Spinal cord (tissue), 10 donors: ENCODE measurements around the gene THBS1. TPM values are rescaled to one million over a fixed set of nuclear protein-coding genes. Genes with fewer than 3 reads are reported as not detected.

Source experiments
- DNase-seq, 6 donors: peaks; one replicate each; pipeline versions ENCODE4 v3.0.0 to v3.0.0-alpha.2; 2013 to 2015; ENCODE audit warnings: low spot score in 6 of 6, low read depth in 4 of 6
- H3K27ac ChIP-seq: one replicate; pipeline ENCODE4 v1.5.1; 2013; ENCODE audit warnings: low read depth, low read length, control low read depth
- H3K27me3 ChIP-seq: one replicate; pipeline ENCODE4 v1.6.1; 2013; ENCODE audit warnings: low read length; ENCODE audit not compliant: control insufficient read depth, insufficient read depth
- H3K36me3 ChIP-seq: one replicate; pipeline ENCODE4 v1.6.1; 2013; ENCODE audit warnings: low read length; ENCODE audit not compliant: control insufficient read depth, insufficient read depth
- H3K4me1 ChIP-seq: one replicate; pipeline ENCODE4 v1.6.1; 2013; ENCODE audit warnings: low read length; ENCODE audit not compliant: control insufficient read depth, insufficient read depth
- H3K4me3 ChIP-seq: one replicate; pipeline ENCODE4 v1.5.1; 2013; ENCODE audit warnings: low read depth, low read length, control low read depth
- H3K9me3 ChIP-seq: one replicate; pipeline ENCODE4 v1.6.1; 2013; ENCODE audit warnings: low read length; ENCODE audit not compliant: control insufficient read depth, insufficient read depth
- WGBS: methylation state at CpG from one replicate; pipeline ENCODE4 v1.1.5; 2013; ENCODE audit warnings: missing lambda C conversion rate; ENCODE audit not compliant: insufficient coverage; 5-methylcytosine and 5-hydroxymethylcytosine counted together
- polyA plus RNA-seq, 2 donors: library from polyadenylated mRNA; unstranded; fragments of 120-200 nt; gene quantifications; one replicate each; pipeline ENCODE4 v1.2.1, GENCODE V29; 2013; ENCODE audit not compliant: insufficient read length in 2 of 2
- total RNA-seq, 2 donors: library from RNA; depleted of rRNA in 1 of 2; stranded (reverse); fragments of 120-200 nt in 1 of 2; fragments of >200 nt in 1 of 2; gene quantifications; one replicate each; pipeline versions ENCODE4 v1.2.3 to v1.2.4, GENCODE V29; 2013 to 2014
- donor health status: healthy.

THBS1 gene
- total and polyA plus RNA-seq, 4 donors: 20.8 to 70.6 (median 35.4) TPM

GRCh38 chr15:39592500-39592899 is 11.6 kb downstream of the THBS1 start:
- H3K27ac ChIP-seq: no peak overlapping the region
- DNase-seq: no peak
- H3K36me3 ChIP-seq: peaks cover 14% of the 10 kb centered on the region
- 99% methylated on average over 5 of the region's 6 CpGs for WGBS
- H3K4me1 ChIP-seq: no peaks in the 10 kb centered on the region
- no peaks in the 10 kb centered on the region for H3K27me3 ChIP-seq
- no peak overlapping the region for H3K4me3 ChIP-seq
- H3K9me3 ChIP-seq: no peaks in the 10 kb centered on the region

GRCh38 chr15:39593071-39593655 is 12.3 kb downstream of the THBS1 start:
- no peak for DNase-seq
- Histone ChIP-seq H3K27ac (no peak overlapping the region), H3K27me3 (no peaks in the 10 kb centered on the region), H3K4me3 (no peak overlapping the region), H3K4me1 (no peaks in the 10 kb centered on the region), H3K9me3 (no peaks in the 10 kb centered on the region), H3K36me3 (peaks cover 11% of the 10 kb centered on the region)
- 98% methylated on average over 12 of the region's 15 CpGs for WGBS

GRCh38 chr15:39593656-39594445 is 13.0 kb downstream of the THBS1 start:
- DNase-seq: no peak
- Histone ChIP-seq H3K36me3 (peaks cover 11% of the 10 kb centered on the region), H3K4me3 (no peak overlapping the region), H3K27ac (no peak overlapping the region), H3K9me3 (no peaks in the 10 kb centered on the region), H3K27me3 (no peaks in the 10 kb centered on the region), H3K4me1 (no peaks in the 10 kb centered on the region)
- WGBS: 95% methylated on average over 3 of the region's 7 CpGs

GRCh38 chr15:39594446-39595337 is 13.8 kb downstream of the THBS1 start:
- Histone ChIP-seq H3K36me3 (peaks cover 6% of the 10 kb centered on the region), H3K4me1 (no peaks in the 10 kb centered on the region), H3K4me3 (no peak overlapping the region), H3K9me3 (no peaks in the 10 kb centered on the region), H3K27me3 (no peaks in the 10 kb centered on the region), H3K27ac (no peak overlapping the region)
- 86% methylated on average over 1 of the region's 5 CpGs for WGBS
- DNase-seq: no peak

GRCh38 chr15:39595338-39596221 is 14.7 kb downstream of the THBS1 start:
- no peak overlapping the region for H3K4me3 ChIP-seq
- H3K27ac ChIP-seq: no peak overlapping the region
- H3K27me3 ChIP-seq: no peaks in the 10 kb centered on the region
- DNase-seq: no peak
- H3K4me1 ChIP-seq: no peaks in the 10 kb centered on the region
- H3K9me3 ChIP-seq: no peaks in the 10 kb centered on the region
- peaks cover 4% of the 10 kb centered on the region for H3K36me3 ChIP-seq
- WGBS: 92% methylated on average over 4 of the region's 8 CpGs

GRCh38 chr15:39596358-39597051 is 15.6 kb downstream of the THBS1 start:
- H3K4me3 ChIP-seq: no peak overlapping the region
- H3K36me3 ChIP-seq: peaks cover 4% of the 10 kb centered on the region
- no peak for DNase-seq
- no peaks in the 10 kb centered on the region for H3K4me1 ChIP-seq
- WGBS: 70% methylated on average over 2 of the region's 5 CpGs
- no peaks in the 10 kb centered on the region for H3K27me3 ChIP-seq
- H3K9me3 ChIP-seq: no peaks in the 10 kb centered on the region
- H3K27ac ChIP-seq: no peak overlapping the region

- no CpG with 5 or more reads among the region's 2 CpGs for WGBS
- Histone ChIP-seq H3K4me1 (no peaks in the 10 kb centered on the region), H3K36me3 (peaks cover 4% of the 10 kb centered on the region), H3K4me3 (no peak overlapping the region), H3K27ac (no peak overlapping the region), H3K9me3 (no peaks in the 10 kb centered on the region), H3K27me3 (no peaks in the 10 kb centered on the region)
- no peak for DNase-seq
These were observed 16.5 kb downstream of the THBS1 start for GRCh38 chr15:39597336-39597735.

- WGBS: 100% methylated on average over 1 of the region's 6 CpGs
- Histone ChIP-seq H3K27ac (no peak overlapping the region), H3K4me1 (no peaks in the 10 kb centered on the region), H3K36me3 (peaks cover 4% of the 10 kb centered on the region), H3K9me3 (no peaks in the 10 kb centered on the region), H3K27me3 (no peaks in the 10 kb centered on the region), H3K4me3 (no peak overlapping the region)
- DNase-seq: no peak
These were observed 16.9 kb downstream of the THBS1 start for GRCh38 chr15:39597751-39598185.
